ENCODE results near the gene KCNIP3.

DNA sequence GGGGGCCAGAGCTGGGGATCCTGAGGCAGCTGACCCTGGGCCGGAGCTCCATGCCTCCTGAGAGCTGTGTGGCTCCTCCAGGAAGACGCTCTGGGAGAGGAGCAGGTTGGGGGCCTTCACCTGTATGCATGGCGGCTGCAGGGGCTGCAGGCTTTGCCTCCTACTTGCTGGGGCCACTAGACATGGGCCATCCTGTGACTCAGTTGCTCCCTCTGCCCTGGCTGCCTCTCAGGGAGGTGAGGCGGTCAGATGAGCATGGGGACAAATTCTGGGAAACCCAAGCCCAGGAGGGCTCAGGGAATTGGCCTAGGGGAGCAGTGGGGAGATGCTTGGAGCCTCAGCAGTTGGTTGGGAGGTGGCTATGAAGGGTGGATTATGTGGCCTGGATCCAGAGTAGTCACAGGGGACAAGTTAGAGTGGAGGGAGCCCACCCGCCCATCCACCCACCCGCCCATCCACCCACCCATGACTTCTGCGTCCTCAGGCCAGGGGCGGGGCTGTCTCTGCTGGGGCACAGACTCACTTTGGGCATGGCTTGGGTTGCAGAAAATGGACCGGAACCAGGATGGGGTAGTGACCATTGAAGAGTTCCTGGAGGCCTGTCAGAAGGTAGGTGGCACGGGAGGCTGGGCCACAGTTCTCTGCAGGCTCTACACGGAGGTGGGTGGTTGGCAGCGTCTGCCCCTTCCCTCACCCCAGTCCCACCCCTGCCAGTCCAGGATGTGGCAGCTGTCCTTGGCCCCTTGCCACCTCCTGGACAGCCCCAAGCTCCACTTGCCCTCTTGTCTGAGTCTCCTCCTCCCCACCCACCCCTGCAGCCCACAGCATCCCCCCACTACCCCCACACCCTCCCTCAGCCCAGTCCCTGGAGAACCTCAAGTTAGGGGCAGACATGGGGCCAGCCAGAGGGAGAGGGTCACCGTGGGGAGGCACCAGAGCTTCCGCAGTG lies 85.8 kb downstream of the KCNIP3 start:
- TF ChIP-seq CTCF (conservative IDR thresholded peaks at IDR 0.05) (no peak), EZH2 (IDR thresholded peaks at IDR 0.05; ENCODE audit: low read depth) (no peak)
